Lower leg skin (tissue), 3 donors: ENCODE data around the gene DOCK1.

Experiments
- POLR2A ChIP-seq, 2 donors: fragments of 450-650 bp; IDR thresholded peaks; one replicate each; pipeline ENCODE4 v1.6.1; 2016 to 2017; ENCODE audit warnings: antibody characterized with exemption in 2 of 2, mild to moderate bottlenecking in 1 of 2, moderate library complexity in 1 of 2
- TF ChIP-seq, protein P1 (sequence below), 3 donors: fragments of 450-650 bp; IDR thresholded peaks; one replicate each; pipeline ENCODE4 v1.5.1; 2016; ENCODE audit warnings: antibody characterized with exemption in 3 of 3, mild to moderate bottlenecking in 3 of 3, moderate library complexity in 2 of 3

DNA sequence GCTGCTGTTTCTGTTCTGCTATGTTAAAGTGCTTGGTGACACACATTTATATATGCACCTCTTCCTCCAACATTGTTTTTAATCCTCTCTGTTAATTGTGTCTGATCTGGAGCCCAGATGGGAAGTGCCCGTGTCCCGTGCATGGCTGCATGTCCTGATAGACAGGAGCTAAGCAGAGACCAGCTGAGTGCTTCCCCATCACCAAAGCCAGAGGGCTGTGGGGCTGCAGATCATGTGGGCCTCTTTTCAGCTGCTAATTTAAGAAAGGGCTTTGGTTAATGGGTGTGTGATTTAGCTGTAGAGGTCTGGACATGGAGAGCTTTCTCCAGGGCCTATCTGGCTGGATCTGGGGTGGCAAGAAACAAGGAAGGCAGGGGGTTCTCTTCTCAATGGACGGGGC, 547.3 kb downstream of the DOCK1 start:
- TF ChIP-seq, protein P1, sequence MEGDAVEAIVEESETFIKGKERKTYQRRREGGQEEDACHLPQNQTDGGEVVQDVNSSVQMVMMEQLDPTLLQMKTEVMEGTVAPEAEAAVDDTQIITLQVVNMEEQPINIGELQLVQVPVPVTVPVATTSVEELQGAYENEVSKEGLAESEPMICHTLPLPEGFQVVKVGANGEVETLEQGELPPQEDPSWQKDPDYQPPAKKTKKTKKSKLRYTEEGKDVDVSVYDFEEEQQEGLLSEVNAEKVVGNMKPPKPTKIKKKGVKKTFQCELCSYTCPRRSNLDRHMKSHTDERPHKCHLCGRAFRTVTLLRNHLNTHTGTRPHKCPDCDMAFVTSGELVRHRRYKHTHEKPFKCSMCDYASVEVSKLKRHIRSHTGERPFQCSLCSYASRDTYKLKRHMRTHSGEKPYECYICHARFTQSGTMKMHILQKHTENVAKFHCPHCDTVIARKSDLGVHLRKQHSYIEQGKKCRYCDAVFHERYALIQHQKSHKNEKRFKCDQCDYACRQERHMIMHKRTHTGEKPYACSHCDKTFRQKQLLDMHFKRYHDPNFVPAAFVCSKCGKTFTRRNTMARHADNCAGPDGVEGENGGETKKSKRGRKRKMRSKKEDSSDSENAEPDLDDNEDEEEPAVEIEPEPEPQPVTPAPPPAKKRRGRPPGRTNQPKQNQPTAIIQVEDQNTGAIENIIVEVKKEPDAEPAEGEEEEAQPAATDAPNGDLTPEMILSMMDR (IDR thresholded peaks at IDR 0.05) = no peak
- no peak for TF ChIP-seq POLR2A (IDR thresholded peaks at IDR 0.05)
